Embryonic facial prominence (tissue), 1 donor: Measurements from ENCODE around the gene CMTR1.

Experiments used
- DNase-seq: peaks from one replicate; pipeline ENCODE4 v3.0.0-alpha.2; 2016; ENCODE audit errors: extremely low spot score

The CMTR1 gene

GRCh38 chr6:37513155-37513554 lies 80.1 kb downstream of the CMTR1 start:
- no peak for DNase-seq

- DNase-seq = no peak
Observed at GRCh38 chr6:37513576-37513975, 80.6 kb downstream of the CMTR1 start.

- no peak for DNase-seq
Observed at GRCh38 chr6:37514321-37514771, 81.3 kb downstream of the CMTR1 start.

GRCh38 chr6:37514837-37515236 lies 81.8 kb downstream of the CMTR1 start:
- no peak for DNase-seq

GRCh38 chr6:37515712-37516075 lies 82.7 kb downstream of the CMTR1 start:
- no peak for DNase-seq

GRCh38 chr6:37516076-37516919 lies 83.3 kb downstream of the CMTR1 start:
- no peak for DNase-seq

GRCh38 chr6:37516920-37517405 lies 83.9 kb downstream of the CMTR1 start:
- DNase-seq = no peak

GRCh38 chr6:37517411-37517812 lies 84.4 kb downstream of the CMTR1 start:
- DNase-seq = no peak

- DNase-seq = no peak
Observed at GRCh38 chr6:37518116-37518515, 85.1 kb downstream of the CMTR1 start.

GRCh38 chr6:37519461-37519860 lies 86.4 kb downstream of the CMTR1 start:
- no peak for DNase-seq

- no peak for DNase-seq
Observed at GRCh38 chr6:37520926-37521325, 87.9 kb downstream of the CMTR1 start.

- DNase-seq = no peak
Observed at GRCh38 chr6:37521674-37522073, 88.7 kb downstream of the CMTR1 start.

- DNase-seq = no peak
Observed at GRCh38 chr6:37522836-37523235, 89.8 kb downstream of the CMTR1 start.

- DNase-seq = no peak
Observed at GRCh38 chr6:37523412-37523811, 90.4 kb downstream of the CMTR1 start.

- no peak for DNase-seq
Observed at GRCh38 chr6:37524025-37524969, 91.3 kb downstream of the CMTR1 start.

GRCh38 chr6:37524970-37525318 lies 91.9 kb downstream of the CMTR1 start:
- DNase-seq = no peak

- no peak for DNase-seq
Observed at GRCh38 chr6:37525460-37526357, 92.7 kb downstream of the CMTR1 start.

GRCh38 chr6:37528541-37528940 lies 95.5 kb downstream of the CMTR1 start:
- no peak for DNase-seq

- no peak for DNase-seq
Observed at GRCh38 chr6:37530297-37530696, 97.3 kb downstream of the CMTR1 start.

GRCh38 chr6:37531026-37531425 lies 98.0 kb downstream of the CMTR1 start:
- DNase-seq = no peak
